OCI-LY7 (cell line): ENCODE results near the gene KCTD10. TPM values are rescaled to one million over a fixed set of nuclear protein-coding genes. Genes with fewer than 3 reads are reported as not detected.

ENCODE experiments used
- BruUV-seq: library from RNA; stranded (reverse); fragments of 400-500 nt; replicated peaks from 2 replicates; lab custom pipeline; 2021; lab: Mats Ljungman, UMichigan
- CTCF ChIA-PET: fragments of 300-600 bp; sonication (Branson Sonifier 250); formaldehyde crosslinking; loops from one replicate; lab custom pipeline; 2022; ENCODE audit warnings: antibody characterized with exemption; ENCODE audit not compliant: unreplicated experiment; lab: Charles Lee
- POLR2A ChIA-PET: fragments of 300-600 bp; sonication (Branson Sonifier 250); formaldehyde crosslinking; loops from one replicate; lab custom pipeline; 2022; ENCODE audit warnings: antibody characterized with exemption; lab: Charles Lee
- DNase-seq: peaks from one replicate; pipeline ENCODE4 v3.0.0-alpha.2; 2015; ENCODE audit warnings: low spot score
- H2AFZ ChIP-seq: fragments of 200-600 bp; sonication (generic), shearing (Covaris generic); 2 replicates; pipeline ENCODE4 v1.6.1; 2014; ENCODE audit warnings: mild to moderate bottlenecking, antibody characterized with exemption, low read length, moderate library complexity
- H3K27ac ChIP-seq: fragments of 200-600 bp; sonication (generic); 2 replicates; pipeline ENCODE4 v1.5.1; 2014; ENCODE audit warnings: mixed run types, low read depth, mild to moderate bottlenecking, moderate library complexity, low read length, inconsistent platforms; ENCODE audit not compliant: poor library complexity, severe bottlenecking
- H3K36me3 ChIP-seq: fragments of 200-600 bp; sonication (generic); 2 replicates; pipeline ENCODE4 v1.6.1; 2014; ENCODE audit warnings: mild to moderate bottlenecking, antibody characterized with exemption, low read length, moderate library complexity, mixed read lengths; ENCODE audit not compliant: insufficient read depth
- H3K4me1 ChIP-seq: fragments of 200-600 bp; sonication (generic); 2 replicates; pipeline ENCODE4 v1.5.1; 2014; ENCODE audit warnings: mild to moderate bottlenecking, low read length; ENCODE audit not compliant: insufficient read depth, poor library complexity, severe bottlenecking
- H3K4me2 ChIP-seq: fragments of 200-600 bp; sonication (generic); 2 replicates; pipeline ENCODE4 v1.6.1; 2014; ENCODE audit warnings: mild to moderate bottlenecking, low read length
- H3K4me3 ChIP-seq: fragments of 200-600 bp; sonication (generic); 2 replicates; pipeline ENCODE4 v1.5.1; 2014; ENCODE audit warnings: mild to moderate bottlenecking, low read depth, low read length; ENCODE audit not compliant: poor library complexity, severe bottlenecking
- H3K79me2 ChIP-seq: fragments of 200-600 bp; sonication (generic); 2 replicates; pipeline ENCODE4 v1.6.1; 2016; ENCODE audit warnings: low read depth, mild to moderate bottlenecking, low read length, moderate library complexity, mixed read lengths; ENCODE audit not compliant: insufficient read depth
- H3K9me2 ChIP-seq: fragments of 200-600 bp; sonication (generic); 2 replicates; pipeline ENCODE4 v1.6.1; 2016; ENCODE audit warnings: mild to moderate bottlenecking, low read length, mixed read lengths; ENCODE audit not compliant: insufficient read depth
- H3K9me3 ChIP-seq: fragments of 200-600 bp; sonication (generic); 2 replicates; pipeline ENCODE4 v1.6.1; 2014; ENCODE audit warnings: mild to moderate bottlenecking, mixed run types, low read length, mixed read lengths
- H4K20me1 ChIP-seq: fragments of 200-600 bp; sonication (generic); 2 replicates; pipeline ENCODE4 v1.6.1; 2014; ENCODE audit warnings: mild to moderate bottlenecking, antibody characterized with exemption, low read length, moderate library complexity, mixed read lengths; ENCODE audit not compliant: insufficient read depth
- EZH2phosphoT487 ChIP-seq: fragments of 200-600 bp; sonication (generic); IDR thresholded peaks from 2 replicates; pipeline ENCODE4 v1.6.1; 2018; ENCODE audit warnings: low read depth, borderline replicate concordance, mild to moderate bottlenecking, mixed run types, antibody characterized with exemption, low read length, moderate library complexity, mixed read lengths
- intact Hi-C: fragments of 100-400 bp; cut with micrococcal nuclease; formaldehyde crosslinking; loops from one replicate; pipeline ENCODE4 v1.10.0; 2022; ENCODE audit not compliant: unreplicated experiment
- total RNA-seq, 2 experiments: library from RNA; depleted of rRNA in 1 of 2; stranded (reverse); fragments of >200 nt in 1 of 2; shearing (Covaris generic) in 1 of 2; gene quantifications; 2 replicates each; pipeline ENCODE4 v1.2.3, GENCODE V29; 2014 to 2022
- TF ChIP-seq, protein P1 (sequence below): fragments of 200-600 bp; sonication (generic); conservative IDR thresholded peaks from 2 replicates; pipeline ENCODE4 v1.5.1; 2014; ENCODE audit warnings: mild to moderate bottlenecking, antibody characterized with exemption, low read length, moderate library complexity, mixed read lengths

Gene KCTD10
- total RNA-seq, 2 experiments from 2014 or later = 28.1 to 45.7 TPM

DNA sequence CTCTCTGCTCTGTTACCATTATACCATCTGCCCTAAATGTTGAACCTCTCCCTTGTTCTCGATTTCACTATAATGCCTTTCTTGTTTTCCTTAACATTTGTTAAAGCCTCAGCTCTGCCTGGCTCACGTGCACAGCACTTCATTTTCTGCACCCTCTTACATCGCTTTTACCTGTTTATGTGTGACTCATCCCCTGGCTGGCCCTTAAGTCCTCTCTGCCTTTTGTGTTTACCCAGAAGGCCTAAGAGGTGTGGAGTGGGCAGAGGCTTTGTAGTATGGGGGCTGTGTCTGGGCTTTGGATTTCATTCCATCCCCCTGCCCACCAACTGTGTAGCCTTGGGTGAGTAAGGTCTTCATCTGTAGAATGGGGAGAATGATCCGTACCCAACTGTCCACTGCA, 36.9 kb upstream of the KCTD10 start:
- H2AFZ ChIP-seq = no peak overlapping the region
- no peak for DNase-seq
- H3K4me2 ChIP-seq = no peak overlapping the region
- no peak for TF ChIP-seq EZH2phosphoT487
- TF ChIP-seq, protein P1, sequence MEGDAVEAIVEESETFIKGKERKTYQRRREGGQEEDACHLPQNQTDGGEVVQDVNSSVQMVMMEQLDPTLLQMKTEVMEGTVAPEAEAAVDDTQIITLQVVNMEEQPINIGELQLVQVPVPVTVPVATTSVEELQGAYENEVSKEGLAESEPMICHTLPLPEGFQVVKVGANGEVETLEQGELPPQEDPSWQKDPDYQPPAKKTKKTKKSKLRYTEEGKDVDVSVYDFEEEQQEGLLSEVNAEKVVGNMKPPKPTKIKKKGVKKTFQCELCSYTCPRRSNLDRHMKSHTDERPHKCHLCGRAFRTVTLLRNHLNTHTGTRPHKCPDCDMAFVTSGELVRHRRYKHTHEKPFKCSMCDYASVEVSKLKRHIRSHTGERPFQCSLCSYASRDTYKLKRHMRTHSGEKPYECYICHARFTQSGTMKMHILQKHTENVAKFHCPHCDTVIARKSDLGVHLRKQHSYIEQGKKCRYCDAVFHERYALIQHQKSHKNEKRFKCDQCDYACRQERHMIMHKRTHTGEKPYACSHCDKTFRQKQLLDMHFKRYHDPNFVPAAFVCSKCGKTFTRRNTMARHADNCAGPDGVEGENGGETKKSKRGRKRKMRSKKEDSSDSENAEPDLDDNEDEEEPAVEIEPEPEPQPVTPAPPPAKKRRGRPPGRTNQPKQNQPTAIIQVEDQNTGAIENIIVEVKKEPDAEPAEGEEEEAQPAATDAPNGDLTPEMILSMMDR = no peak
- no TSS peak for BruUV-seq
- CTCF ChIA-PET = no interaction called here
- peaks cover 61% of the 10 kb centered on the region; the same call in 1 of the 2 replicates for H3K36me3 ChIP-seq
- no peaks in the 10 kb centered on the region for H3K9me2 ChIP-seq
- POLR2A ChIA-PET = interaction anchor here (0.6 kb wide), 1 partner anchor 240 kb away, joined by 5 read pairs; no protein-coding TSS in a partner anchor
- intact Hi-C loops = no loop called here
- no peaks in the 10 kb centered on the region for H3K9me3 ChIP-seq
- H3K27ac ChIP-seq = no peak overlapping the region
- no peaks in the 10 kb centered on the region for H3K79me2 ChIP-seq
- H4K20me1 ChIP-seq = no peaks in the 10 kb centered on the region
- H3K4me3 ChIP-seq = no peak overlapping the region
- no peaks in the 10 kb centered on the region for H3K4me1 ChIP-seq

DNA sequence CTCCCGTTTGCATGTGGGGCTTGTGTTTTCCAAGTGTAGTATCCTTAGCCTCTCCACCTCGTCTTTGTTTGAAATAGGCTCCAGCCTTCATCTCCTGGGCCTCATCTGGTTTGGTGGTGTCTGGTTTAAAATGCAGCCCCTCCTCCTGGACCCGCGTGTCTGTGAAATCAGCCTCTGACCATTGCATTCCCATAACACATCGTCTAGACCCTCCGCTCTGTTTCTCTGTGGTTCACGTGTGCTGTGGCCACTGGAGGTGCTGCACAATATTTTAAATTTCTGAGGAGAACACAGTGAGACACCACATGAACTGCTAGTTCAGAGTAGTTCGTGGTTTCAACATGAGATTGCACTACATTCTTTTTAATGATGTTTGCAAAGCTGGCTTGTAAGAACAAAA, 36.0 kb upstream of the KCTD10 start:
- CTCF ChIA-PET = no interaction called here
- POLR2A ChIA-PET = no interaction called here

DNA sequence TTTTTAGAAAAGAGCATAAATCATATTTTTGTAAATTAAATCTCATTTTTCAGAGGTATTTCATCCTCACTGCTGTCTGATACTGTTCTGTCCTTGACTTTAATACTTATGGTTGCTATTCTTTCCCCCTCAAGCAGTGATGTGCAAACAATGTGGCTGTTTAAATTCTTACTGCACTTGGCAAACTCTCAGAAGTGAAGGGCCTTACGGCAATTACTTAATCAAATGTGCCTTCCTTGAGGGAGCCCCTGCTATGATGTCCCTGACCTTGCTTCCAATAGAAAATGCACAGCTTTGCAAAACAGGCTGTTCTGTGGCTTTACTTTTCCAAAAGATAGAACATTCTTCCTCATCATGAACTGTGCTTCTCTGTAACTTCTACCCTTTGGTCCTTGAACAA, 35.5 kb upstream of the KCTD10 start:
- Histone ChIP-seq H3K27ac (no peak overlapping the region), H3K79me2 (no peaks in the 10 kb centered on the region), H4K20me1 (no peaks in the 10 kb centered on the region), H3K9me3 (no peaks in the 10 kb centered on the region), H3K9me2 (no peaks in the 10 kb centered on the region), H3K4me2 (no peak overlapping the region), H3K4me3 (no peak overlapping the region), H3K4me1 (no peaks in the 10 kb centered on the region), H3K36me3 (peaks cover 62% of the 10 kb centered on the region), H2AFZ (no peak overlapping the region)
- intact Hi-C loops = no loop called here
- TF ChIP-seq, protein P1 = no peak
- no peak for TF ChIP-seq EZH2phosphoT487
- no TSS peak for BruUV-seq
- CTCF ChIA-PET = no interaction called here
- POLR2A ChIA-PET = no interaction called here
- no peak for DNase-seq

More for the DNA sequence above, 36.0 kb upstream of the KCTD10 start:
- Histone ChIP-seq H3K27ac (no peak overlapping the region), H3K9me3 (no peaks in the 10 kb centered on the region), H3K79me2 (no peaks in the 10 kb centered on the region), H2AFZ (no peak overlapping the region), H3K4me3 (no peak overlapping the region), H3K9me2 (no peaks in the 10 kb centered on the region), H3K4me1 (no peaks in the 10 kb centered on the region), H3K36me3 (peaks cover 62% of the 10 kb centered on the region), H4K20me1 (no peaks in the 10 kb centered on the region), H3K4me2 (no peak overlapping the region)
- no peak for TF ChIP-seq EZH2phosphoT487
- TF ChIP-seq, protein P1 = no peak
- BruUV-seq = no TSS peak
- DNase-seq = no peak
- intact Hi-C loops = no loop called here
